Measurements from ENCODE around the gene DLL3.

The DLL3 gene

DNA sequence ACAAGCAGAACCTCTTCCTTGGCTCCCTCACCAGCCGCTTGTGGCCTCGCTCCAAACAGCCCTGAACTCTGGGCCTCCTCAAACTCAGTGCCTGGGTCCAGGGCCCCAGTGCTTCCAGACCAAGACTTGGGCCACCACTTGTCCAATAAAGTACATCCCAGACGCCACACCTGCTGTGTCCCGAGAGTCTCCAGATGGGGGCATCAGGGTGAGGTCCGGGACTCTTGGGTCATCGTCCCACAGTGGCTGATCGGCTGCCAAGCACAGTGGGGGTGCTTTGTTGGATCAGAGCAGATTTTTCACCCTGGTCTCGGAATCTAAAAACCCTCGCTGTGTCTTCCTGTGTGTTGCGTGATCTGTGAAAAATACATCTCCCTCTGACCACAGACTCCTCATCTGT is 9.0 kb upstream of the DLL3 start:
- no peak for DNase-seq

DNA sequence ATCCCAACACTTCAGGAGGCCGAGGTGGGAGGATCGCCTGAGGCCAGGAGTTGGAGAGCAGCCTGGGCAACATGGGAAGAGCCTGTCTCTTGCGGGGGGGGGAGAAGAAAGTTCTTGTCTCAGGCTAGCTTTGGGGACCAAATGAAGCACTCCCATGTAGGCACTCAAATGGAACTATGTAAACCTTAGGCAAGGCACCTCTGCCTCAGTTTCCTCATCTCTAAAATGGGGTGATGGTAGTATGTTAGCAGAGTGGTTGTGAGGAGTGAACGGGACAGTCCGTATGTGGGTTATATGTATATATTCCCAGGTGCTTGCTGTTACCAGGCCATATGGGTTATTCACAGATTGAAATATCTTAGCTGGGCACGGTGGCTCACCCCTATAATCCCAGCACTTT is 6.5 kb upstream of the DLL3 start:
- DNase-seq: no peak

- no peak for DNase-seq
Measured at GRCh38 chr19:39492788-39493187, 6.0 kb upstream of the DLL3 start.

GRCh38 chr19:39494661-39495060 is 4.1 kb upstream of the DLL3 start:
- DNase-seq: no peak

DNA sequence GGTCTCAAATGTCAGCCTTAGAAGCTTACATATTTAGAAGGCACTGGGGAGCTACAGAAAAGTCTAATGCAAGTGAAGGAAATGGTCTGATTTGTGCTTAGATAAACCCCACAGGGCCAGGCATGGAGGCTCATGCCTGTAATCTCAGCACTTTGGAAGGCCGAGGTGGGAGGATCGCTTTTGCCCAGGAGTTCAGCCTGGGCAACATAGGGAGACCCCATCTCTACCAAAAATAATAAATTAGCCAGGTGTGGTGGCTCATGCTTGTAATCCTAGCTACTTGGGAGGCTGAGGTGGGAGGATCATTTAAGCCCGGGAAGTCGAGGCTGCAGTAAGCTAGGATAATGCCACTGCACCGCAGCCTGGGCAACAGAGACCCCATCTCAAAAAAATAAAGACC is 2.7 kb upstream of the DLL3 start:
- DNase-seq: no peak

DNA sequence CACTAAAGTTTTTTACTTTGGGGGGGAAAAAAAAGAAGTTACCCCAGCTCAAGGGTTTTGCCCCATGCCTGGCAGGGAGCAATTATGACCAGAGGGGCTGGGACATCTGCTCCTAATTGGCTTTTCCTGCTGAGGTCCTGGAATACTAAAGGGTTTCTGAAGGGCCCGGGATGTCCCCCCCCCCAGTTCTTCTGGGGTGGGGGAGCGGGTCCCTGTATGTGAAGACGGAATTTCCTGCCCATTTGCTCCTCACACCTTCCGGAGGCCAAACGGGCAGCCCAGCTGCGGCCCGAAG is 1.1 kb upstream of the DLL3 start:
- no peak for DNase-seq

DNA sequence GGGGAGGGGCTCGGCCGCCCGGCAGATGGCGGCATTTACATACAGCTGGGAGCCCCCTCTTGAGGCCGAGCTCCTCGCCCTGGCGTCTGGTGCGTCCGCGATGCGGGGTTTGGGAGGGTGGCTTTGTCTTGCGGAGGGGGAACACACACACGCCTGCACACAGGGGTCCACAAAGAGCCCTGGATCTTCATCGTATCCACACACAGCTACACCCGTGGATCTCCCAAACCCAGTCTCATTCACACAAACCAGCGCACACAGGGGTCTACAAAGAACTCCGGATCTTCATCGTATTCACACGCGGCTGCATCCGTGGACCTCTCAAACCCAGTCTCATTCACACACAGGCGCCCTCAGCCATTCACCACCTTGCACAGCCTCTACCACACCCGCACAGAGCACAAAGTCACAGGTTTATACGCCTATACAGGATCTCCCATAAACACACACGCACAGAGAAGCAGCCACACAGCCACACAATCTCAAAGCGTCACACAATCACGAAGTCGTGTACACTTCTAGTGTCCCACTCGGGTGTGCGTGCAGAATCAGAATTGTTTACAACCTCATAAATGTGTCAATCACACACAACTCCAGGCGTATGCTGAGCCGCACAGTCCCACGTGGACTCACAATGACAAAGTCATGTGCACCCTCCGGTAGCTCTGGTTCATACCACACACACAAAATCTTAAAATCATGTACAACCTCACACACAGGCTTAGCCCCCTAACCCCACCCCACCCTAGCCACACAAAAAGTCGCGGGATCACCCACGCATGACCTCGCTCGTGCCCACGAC is 550 bp upstream of the DLL3 start:
- DNase-seq: peak; percentile 64

DNA sequence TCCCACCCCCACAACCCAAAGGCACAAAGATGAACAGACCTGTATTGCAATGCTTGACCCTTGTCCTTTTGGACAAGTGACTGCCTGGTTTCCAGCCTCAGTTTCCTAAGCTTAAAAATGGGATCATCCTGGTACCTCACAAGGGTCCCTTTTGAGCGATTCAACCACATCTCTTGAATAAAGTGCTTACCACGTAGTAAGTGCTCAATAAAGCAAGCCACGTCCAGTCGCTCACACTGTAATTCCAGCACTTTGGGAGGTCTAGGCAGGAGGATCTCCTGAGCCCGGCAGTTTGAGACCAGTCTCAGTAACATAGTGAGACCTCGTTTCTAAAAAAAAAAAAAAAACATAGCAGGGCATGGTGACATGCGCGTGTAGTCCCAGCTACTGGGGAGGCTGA is 1.2 kb downstream of the DLL3 start:
- DNase-seq: no peak

GRCh38 chr19:39500543-39500942 is 1.8 kb downstream of the DLL3 start:
- DNase-seq: no peak

GRCh38 chr19:39501340-39501739 is 2.6 kb downstream of the DLL3 start:
- DNase-seq: no peak

DNA sequence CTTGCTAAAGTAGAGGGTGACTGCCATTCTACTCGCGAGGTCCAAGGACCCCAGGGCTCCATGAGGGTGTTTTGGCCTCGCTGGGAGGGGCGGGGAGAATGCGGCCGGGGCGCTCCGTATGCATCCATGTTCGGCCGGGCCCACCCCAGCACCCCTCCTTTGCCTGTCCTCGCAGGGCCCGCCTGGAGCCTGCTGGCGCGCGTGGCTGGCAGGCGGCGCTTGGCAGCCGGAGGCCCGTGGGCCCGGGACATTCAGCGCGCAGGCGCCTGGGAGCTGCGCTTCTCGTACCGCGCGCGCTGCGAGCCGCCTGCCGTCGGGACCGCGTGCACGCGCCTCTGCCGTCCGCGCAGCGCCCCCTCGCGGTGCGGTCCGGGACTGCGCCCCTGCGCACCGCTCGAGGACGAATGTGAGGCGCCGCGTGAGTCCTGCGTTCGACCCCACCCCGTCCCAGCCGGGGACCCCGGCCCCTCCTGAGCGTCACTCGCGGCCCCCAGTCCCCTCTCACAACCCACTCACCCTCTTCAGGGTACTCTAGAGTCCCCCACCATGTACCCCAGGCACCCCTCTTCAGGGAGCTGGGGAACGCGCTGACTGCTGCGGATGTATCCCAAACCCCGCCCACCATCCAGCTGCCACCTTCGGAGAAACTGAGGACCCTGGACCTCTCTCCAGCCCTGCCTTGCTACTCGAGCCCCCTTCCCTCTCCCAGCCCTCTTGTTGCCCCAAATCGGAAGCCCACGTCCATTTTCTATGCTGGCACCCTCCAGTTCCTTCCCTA is 4.1 kb downstream of the DLL3 start:
- no peak for DNase-seq

- DNase-seq: no peak
Measured at GRCh38 chr19:39506598-39506943, 7.8 kb downstream of the DLL3 start.

- DNase-seq: peak; percentile 54
Measured at GRCh38 chr19:39506944-39507714, 8.4 kb downstream of the DLL3 start.

GRCh38 chr19:39507715-39508364 is 9.1 kb downstream of the DLL3 start:
- no peak for DNase-seq

DNA sequence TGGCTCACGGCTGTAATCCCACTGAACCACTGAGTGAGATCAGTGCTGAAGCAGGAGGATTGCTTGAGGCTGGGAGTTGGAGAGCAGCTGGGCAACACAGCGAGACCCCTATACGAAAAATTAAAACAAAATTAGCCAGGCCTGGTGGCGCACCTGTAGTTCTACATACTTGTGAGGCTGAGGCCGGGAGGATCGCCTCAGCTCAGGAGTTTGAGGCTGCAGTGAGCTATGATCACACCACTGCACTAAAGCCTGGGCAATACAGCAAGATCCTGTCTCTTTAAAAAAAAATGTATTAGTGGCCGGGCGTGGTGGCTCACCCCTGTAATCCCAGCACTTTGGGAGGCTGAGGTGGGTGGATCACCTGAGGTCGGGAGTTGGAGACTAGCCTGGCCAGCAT is 9.9 kb downstream of the DLL3 start:
- DNase-seq: no peak

GRCh38 chr19:39509233-39509632 is 10.5 kb downstream of the DLL3 start:
- no peak for DNase-seq

DNA sequence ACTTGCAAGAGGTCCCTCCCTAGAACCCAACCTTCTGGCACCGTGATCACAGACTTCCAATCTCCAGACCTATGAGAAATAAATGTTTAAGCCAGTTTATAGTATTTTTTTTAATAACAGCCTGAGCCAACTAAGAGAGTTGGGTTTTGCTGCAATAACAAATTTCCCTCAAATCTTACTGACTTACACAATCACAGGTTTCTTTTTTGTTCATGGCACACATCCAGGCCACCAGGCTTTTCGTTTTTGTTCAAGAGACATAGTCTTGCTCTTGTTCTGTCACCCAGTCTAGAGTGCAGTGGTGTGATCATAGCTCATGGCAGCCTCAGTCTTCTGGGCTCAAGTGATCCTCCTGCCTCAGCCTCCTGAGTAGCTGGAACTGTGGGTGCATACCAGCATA is 14.2 kb downstream of the DLL3 start:
- no peak for DNase-seq

GRCh38 chr19:39514840-39515550 is 16.2 kb downstream of the DLL3 start, which contains the start of gene SELENOV:
SELENOV (plus strand) TSS chr19:39515139; CDS start chr19:39515213, 74 bp downstream.
- no peak for DNase-seq

DNA sequence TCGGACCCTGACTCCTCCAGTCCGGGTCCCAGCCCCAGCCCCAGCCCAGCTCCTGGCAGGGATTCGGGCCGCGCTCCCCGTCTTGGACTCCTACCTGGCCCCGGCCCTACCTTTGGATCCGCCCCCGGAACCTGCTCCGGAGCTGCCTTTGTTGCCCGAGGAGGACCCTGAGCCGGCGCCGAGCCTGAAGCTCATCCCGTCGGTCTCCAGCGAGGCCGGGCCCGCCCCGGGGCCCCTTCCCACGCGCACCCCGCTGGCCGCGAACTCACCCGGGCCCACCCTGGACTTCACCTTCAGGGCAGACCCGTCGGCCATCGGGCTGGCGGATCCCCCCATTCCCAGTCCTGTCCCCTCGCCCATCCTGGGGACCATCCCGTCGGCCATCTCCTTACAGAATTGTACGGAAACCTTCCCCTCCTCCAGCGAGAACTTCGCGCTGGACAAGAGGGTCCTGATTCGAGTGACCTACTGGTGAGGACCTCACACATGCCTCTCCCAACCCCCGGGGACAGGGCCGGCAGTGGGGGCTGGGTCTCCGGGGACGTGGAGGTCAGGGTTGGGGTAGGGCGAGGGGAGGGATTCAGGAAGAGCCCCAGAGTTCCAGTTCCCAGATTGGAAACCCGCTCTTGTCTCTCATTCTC is 16.9 kb downstream of the DLL3 start:
- no peak for DNase-seq

- DNase-seq: no peak
Measured at GRCh38 chr19:39516270-39516669, 17.5 kb downstream of the DLL3 start.

GRCh38 chr19:39517432-39517831 is 18.7 kb downstream of the DLL3 start:
- DNase-seq: no peak

DNA sequence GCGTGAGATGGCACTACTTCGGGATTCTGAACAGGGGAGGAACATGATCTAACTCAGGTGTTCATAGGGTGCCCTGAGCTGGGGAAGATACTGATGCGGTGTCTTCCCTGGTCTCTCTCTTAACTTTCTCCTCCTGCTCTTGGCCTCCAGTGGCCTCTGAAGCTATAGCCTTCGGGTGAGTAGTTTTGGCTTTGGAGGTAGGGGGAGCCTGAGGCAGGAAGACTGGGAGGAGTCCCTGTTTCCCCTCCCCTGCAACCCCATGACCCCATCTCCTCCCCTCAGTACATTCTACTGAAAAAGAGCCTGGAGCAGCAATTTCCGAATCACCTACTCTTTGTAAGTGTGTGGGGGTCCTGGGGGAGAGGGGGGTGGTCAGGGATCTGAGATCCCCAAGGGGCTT is 19.7 kb downstream of the DLL3 start:
- no peak for DNase-seq

All from NCI-H1417 treated with DMSO at 0.1 percent for 48 hours (cell line).